Activated CD4-positive, alpha-beta memory T cell treated with anti-CD3 and anti-CD28 coated beads for 36 hours (primary cell): ENCODE data around the gene SLAMF6. TPM values are rescaled to one million over a fixed set of nuclear protein-coding genes. Genes with fewer than 3 reads are reported as not detected.
"Not testable (repeated sequence)": the region's sequence is repeated elsewhere in the genome, so short reads cannot be mapped to it uniquely, and the experiment has no call there.

Experiments
- CTCF ChIA-PET: fragments of 350-600 bp; sonication (Branson Sonifier 250); formaldehyde crosslinking; loops from one replicate; lab custom pipeline; 2021; ENCODE audit warnings: antibody characterized with exemption, inconsistent platforms; lab: Charles Lee
- POLR2A ChIA-PET: fragments of 350-600 bp; sonication (Branson Sonifier 250); formaldehyde crosslinking; loops from one replicate; lab custom pipeline; 2021; ENCODE audit warnings: antibody characterized with exemption; lab: Charles Lee
- DNase-seq: peaks from one replicate; pipeline ENCODE4 v3.0.0-alpha.2; 2020
- H3K27ac Mint-ChIP-seq: one replicate; pipeline ENCODE4 v1.8.0; 2021; ENCODE audit warnings: mixed read lengths
- H3K27me3 Mint-ChIP-seq: one replicate; pipeline ENCODE4 v1.8.0; 2021; ENCODE audit warnings: mixed read lengths
- H3K36me3 Mint-ChIP-seq: one replicate; pipeline ENCODE4 v1.8.0; 2021; ENCODE audit warnings: mixed read lengths
- H3K4me1 Mint-ChIP-seq: one replicate; pipeline ENCODE4 v1.8.0; 2021; ENCODE audit warnings: low read depth, mixed read lengths
- H3K4me3 Mint-ChIP-seq: one replicate; pipeline ENCODE4 v1.8.0; 2021; ENCODE audit warnings: mild to moderate bottlenecking, mixed read lengths
- H3K9me3 Mint-ChIP-seq: one replicate; pipeline ENCODE4 v1.8.0; 2021; ENCODE audit warnings: mixed read lengths
- intact Hi-C: fragments of 100-400 bp; cut with micrococcal nuclease; formaldehyde crosslinking; loops from one replicate; pipeline ENCODE4 v1.15.1; 2023
- total RNA-seq, 2 experiments: library from RNA; stranded (reverse); gene quantifications; one replicate each; pipeline ENCODE4 v1.2.3, GENCODE V29; 2021

SLAMF6 gene
- total RNA-seq, 2 experiments from 2014 or later, result 38.3 to 40.9 TPM

DNA sequence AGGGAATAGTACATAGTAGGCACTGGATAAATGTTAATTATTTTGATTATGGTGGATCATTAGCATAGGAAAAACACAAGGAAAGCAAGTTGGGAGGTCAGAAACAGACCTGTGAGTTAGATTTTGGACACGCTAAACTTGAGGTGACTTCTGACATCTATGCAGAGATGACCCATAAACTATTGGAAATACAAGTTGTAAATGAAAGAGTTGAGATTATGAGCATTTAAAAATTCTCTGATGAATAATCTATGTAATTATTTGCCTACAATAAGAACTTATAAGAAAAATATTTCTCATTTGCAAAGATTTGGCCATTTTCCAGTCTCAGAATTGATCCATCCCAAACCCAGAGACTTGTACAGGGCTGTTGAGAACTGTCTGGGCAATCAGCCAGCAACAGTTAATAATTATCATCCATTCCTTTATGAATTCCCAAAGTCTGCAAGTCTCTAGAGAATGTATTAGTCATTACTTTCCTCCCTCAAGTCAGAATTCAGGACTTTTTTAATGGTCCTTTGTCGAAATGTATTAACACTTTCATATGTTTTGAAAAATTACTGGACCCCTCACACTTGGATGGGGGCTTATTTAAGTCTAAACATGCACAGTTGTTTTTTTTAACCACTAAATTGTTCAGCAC lies 19.4 kb upstream of the SLAMF6 start:
- CTCF ChIA-PET, result interaction anchor here (1.0 to 9.4 kb wide), 7 partner anchors 13 to 1165 kb away, joined by 3 to 134 read pairs (median 5); no protein-coding TSS in a partner anchor
- H3K27me3 Mint-ChIP-seq, result no peaks in the 10 kb centered on the region
- intact Hi-C loops, result no loop called here
- peaks cover 11% of the 10 kb centered on the region for H3K36me3 Mint-ChIP-seq
- no peak overlapping the region for H3K4me3 Mint-ChIP-seq
- peak overlapping the region; percentile 72 for H3K27ac Mint-ChIP-seq
- DNase-seq, result no peak
- H3K4me1 Mint-ChIP-seq, result peaks cover 56% of the 10 kb centered on the region
- POLR2A ChIA-PET, result no interaction called here
- no peaks in the 10 kb centered on the region for H3K9me3 Mint-ChIP-seq

DNA sequence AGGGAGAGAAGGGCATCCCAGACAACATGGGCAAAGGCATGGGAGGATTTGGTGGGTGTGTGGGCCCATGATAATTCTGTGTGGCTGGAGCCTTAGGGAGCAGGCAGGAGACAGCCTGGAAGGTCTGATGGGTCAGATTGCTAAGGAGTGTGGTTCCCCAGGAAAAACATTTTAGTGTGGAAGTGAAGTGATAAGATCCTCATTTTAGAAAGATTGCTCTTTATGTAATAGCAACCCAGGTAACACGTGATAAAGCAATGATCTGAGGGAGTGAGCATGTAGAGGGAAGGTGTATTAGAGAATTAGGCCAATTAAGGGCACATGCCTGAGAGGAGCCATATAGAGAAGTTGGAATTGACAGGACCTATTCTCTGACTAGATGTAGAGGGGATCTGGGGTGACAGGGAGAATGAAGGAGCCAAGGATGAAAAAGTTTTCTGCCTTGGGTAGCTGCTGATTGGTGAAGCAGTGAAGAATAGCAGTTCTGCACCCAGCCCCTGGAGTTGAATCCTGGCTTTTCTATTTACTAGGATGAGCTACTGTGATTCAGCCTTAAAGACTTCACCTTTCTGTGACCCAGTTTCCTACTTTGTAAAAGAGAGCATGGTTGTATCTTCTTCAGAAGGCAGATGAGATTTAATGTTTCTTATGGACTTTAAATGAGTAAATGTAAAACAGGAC lies 18.7 kb upstream of the SLAMF6 start:
- no peak for DNase-seq
- H3K27ac Mint-ChIP-seq, result peak overlapping the region; percentile 72
- H3K27me3 Mint-ChIP-seq, result no peaks in the 10 kb centered on the region
- H3K4me1 Mint-ChIP-seq, result peaks cover 58% of the 10 kb centered on the region
- peaks cover 8% of the 10 kb centered on the region for H3K36me3 Mint-ChIP-seq
- H3K4me3 Mint-ChIP-seq, result no peak overlapping the region
- no peaks in the 10 kb centered on the region for H3K9me3 Mint-ChIP-seq
- ChIA-PET POLR2A (interaction anchor here (2.3 kb wide), 1 partner anchor 19 kb away, joined by 9 read pairs; the partner anchor contains the start of gene SLAMF6), CTCF (interaction anchor here (1.1 to 9.4 kb wide), 6 partner anchors 13 to 77 kb away, joined by 4 to 134 read pairs (median 8); partner anchors contain the start of gene SLAMF6)
- intact Hi-C loops, result loop anchor here (2.0 kb wide), 1 partner anchor 35 kb away; no protein-coding TSS in a partner anchor

DNA sequence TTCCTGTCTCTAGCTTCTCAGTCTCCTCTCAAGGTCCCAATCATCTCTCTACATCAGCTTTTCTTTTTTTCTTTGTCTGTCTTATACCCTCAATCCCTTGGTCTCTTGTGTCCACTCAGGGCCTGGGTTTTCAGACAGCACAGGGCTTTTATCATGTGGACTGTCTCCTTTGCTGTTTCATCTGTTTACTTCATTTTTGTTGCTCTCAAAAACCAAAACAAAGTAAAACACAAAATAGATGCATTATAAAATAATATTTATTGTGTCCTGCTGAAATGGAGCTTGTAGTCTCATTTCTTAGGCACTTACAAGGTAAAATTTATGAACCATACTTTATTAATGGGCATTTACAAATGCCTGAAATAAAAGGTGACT lies 17.8 kb upstream of the SLAMF6 start:
- peaks cover 61% of the 10 kb centered on the region for H3K4me1 Mint-ChIP-seq
- H3K36me3 Mint-ChIP-seq, result peaks cover 13% of the 10 kb centered on the region
- ChIA-PET POLR2A (interaction anchor here (0.7 to 2.3 kb wide), 3 partner anchors 9 to 86 kb away, joined by 3 to 9 read pairs (median 3); partner anchors contain the start of gene SLAMF6), CTCF (interaction anchor here (1.1 to 9.4 kb wide), 8 partner anchors 10 to 111 kb away, joined by 4 to 134 read pairs (median 12); partner anchors contain the start of gene SLAMF6)
- H3K27me3 Mint-ChIP-seq, result no peaks in the 10 kb centered on the region
- DNase-seq, result no peak
- H3K27ac Mint-ChIP-seq, result peak overlapping the region; percentile 95
- peak overlapping the region; percentile 46 for H3K4me3 Mint-ChIP-seq
- H3K9me3 Mint-ChIP-seq, result peaks cover 9% of the 10 kb centered on the region
- intact Hi-C loops, result loop anchor here (1.0 to 2.0 kb wide), 4 partner anchors 21 to 109 kb away; no protein-coding TSS in a partner anchor

DNA sequence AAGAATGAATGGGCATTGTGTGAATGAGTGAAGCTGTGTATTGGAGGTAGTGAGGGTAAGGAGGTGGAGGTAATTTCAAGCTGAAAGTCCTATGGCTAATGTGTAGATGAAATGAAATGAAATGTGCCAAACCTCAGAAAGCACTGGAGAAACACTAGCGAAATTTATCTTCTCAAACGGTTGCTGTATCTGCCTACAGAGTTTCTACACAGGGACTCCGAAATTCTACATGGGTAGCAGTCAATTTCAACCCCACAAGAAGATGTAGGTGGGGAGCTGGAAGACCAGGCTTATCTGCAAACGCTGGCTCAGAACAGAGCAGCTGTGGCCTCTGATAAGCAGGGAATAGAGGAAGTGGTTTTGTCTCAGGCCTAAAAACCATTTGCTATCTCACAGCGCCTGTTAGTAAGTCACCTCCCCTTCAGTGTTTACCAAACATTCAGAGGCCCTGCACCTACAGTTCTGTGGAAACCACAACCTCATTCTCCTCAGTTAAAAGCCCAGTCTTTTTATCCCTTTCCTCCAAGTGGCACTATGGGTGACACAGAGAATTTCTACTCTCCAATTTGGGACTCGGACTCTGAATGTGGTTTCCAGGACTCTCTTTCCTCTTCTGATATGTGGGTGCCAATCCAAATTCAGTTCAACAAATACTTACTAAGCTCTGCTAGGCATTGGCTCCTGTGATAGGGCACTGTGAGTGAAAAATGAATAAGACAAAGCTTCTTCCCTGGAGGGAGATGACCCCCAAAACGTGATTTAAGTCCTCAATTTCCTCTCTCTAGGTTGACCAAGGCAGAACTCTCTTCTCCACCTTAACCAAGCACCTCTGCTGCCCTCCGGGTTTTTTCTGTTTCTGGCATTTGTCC lies 17.2 kb upstream of the SLAMF6 start:
- H3K36me3 Mint-ChIP-seq, result peaks cover 17% of the 10 kb centered on the region
- peak overlapping the region; percentile 95 for H3K27ac Mint-ChIP-seq
- CTCF ChIA-PET, result interaction anchor here (0.8 to 9.4 kb wide), 12 partner anchors 10 to 111 kb away, joined by 3 to 134 read pairs (median 6); partner anchors contain the start of gene SLAMF6
- peak; percentile 71 for DNase-seq
- H3K27me3 Mint-ChIP-seq, result no peaks in the 10 kb centered on the region
- intact Hi-C loops, result loop anchor here (1.0 to 2.0 kb wide), 4 partner anchors 20 to 108 kb away; no protein-coding TSS in a partner anchor
- POLR2A ChIA-PET, result interaction anchor here (0.7 to 2.3 kb wide), 4 partner anchors 10 to 85 kb away, joined by 3 to 9 read pairs (median 3); partner anchors contain the start of gene SLAMF6
- peaks cover 13% of the 10 kb centered on the region for H3K9me3 Mint-ChIP-seq
- H3K4me3 Mint-ChIP-seq, result peak overlapping the region; percentile 46
- peaks cover 59% of the 10 kb centered on the region for H3K4me1 Mint-ChIP-seq

DNA sequence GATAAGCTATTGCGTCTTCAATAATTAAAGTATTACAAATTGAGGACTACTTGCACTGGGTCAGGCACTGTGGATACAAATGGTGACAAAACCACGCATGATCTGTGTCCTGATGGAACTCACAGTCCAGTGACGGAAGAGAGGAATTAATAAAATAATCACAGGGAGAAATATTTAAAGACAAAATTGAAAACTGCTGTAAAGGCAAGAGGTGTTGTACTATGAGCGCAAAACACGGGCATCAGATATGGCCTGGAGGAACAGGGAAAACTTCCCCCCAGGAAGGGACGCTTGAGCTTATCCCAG lies 16.6 kb upstream of the SLAMF6 start:
- Mint-ChIP-seq H3K36me3 (peaks cover 16% of the 10 kb centered on the region), H3K4me1 (peaks cover 53% of the 10 kb centered on the region), H3K27ac (peak overlapping the region; percentile 95), H3K27me3 (no peaks in the 10 kb centered on the region), H3K4me3 (peak overlapping the region; percentile 31), H3K9me3 (peaks cover 18% of the 10 kb centered on the region)
- ChIA-PET CTCF (interaction anchor here (0.8 to 9.4 kb wide), 10 partner anchors 10 to 110 kb away, joined by 3 to 134 read pairs (median 8); partner anchors contain the start of gene SLAMF6), POLR2A (interaction anchor here (1.0 to 2.3 kb wide), 2 partner anchors 17 to 19 kb away, joined by 3 to 9 read pairs; partner anchors contain the start of gene SLAMF6)
- DNase-seq, result no peak
- intact Hi-C loops, result no loop called here

DNA sequence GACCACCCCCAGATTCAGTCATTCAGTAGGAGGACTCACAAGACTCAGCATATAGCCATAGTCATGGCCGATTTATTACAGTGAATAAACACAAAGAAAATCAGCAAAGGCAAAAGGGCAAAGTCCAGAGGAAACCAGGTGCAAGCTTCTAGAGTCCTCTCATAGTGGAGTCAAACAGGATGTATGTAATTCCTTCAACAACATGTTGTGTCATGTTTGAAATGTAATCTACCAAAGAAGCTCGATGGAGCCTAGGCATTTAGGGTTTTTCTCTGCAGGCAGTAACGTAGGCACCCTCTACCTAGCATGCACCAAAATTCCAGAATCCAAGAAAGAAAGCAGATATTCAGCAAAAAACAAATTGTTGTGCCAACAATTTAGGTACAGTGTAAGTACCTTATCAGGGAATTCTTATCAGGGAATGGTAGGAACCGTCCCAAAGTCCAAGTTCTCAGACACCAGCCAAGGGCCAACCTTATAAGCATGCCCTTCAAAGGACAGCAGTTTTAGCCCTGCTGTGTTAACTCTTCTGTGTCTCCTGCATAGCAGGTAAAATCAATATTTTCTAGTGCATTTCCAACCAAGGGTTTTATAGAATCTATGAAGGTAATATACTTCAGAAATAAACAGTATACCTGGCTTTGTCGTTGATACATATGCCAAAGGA lies 16.1 kb upstream of the SLAMF6 start:
- H3K9me3 Mint-ChIP-seq, result peaks cover 22% of the 10 kb centered on the region
- intact Hi-C loops, result no loop called here
- ChIA-PET POLR2A (no interaction called here), CTCF (interaction anchor here (0.8 to 9.4 kb wide), 10 partner anchors 9 to 110 kb away, joined by 3 to 134 read pairs (median 8); partner anchors contain the start of gene SLAMF6)
- H3K36me3 Mint-ChIP-seq, result peaks cover 16% of the 10 kb centered on the region
- H3K27ac Mint-ChIP-seq, result peak overlapping the region; percentile 30
- no peak for DNase-seq
- peaks cover 48% of the 10 kb centered on the region for H3K4me1 Mint-ChIP-seq
- no peak overlapping the region for H3K4me3 Mint-ChIP-seq
- H3K27me3 Mint-ChIP-seq, result no peaks in the 10 kb centered on the region

DNA sequence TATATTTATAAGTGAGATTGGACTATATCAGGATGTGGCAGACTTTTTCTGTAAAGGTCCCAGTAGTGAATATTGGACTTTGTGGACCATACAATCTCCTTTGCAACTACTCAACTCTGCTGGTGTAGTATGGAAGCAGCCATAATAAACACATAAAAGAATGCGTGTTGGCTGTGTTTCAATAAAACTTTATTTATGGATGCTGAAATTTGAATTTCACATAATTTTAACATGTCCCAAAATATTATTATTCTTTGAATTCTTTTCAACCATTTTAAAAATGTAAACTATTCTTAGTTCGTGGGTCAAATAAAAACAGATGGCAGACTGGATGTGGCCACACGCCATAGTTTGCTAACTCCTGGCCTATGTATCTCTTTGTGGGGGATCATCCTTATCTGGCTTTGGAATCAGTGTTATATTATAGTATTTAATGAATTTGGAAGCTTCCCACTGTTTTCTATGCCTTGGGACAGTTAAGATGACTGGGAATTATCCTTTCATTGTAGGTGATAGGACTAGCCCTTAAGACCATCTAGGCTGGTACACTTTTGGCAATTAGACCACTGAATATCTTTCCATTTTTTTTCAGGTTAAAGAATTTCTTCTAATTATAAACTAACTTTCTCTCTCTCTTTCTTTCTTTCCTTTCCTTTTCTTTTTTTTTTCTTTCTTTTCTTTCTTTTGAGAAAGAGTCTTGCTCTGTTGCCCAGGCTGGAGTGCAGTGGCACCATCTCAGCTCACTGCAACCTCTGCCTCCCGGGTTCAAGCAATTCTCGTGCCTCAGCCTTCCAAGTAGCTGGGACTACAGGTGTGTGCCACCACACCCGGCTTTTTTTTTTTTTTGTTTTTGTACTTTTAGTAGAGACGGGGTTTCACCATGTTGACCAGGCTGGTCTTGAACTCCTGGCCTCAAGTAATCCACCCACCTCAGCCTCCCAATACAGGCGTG lies 14.9 kb upstream of the SLAMF6 start:
- Mint-ChIP-seq H3K9me3 (peaks cover 28% of the 10 kb centered on the region), H3K4me1 (peaks cover 46% of the 10 kb centered on the region), H3K36me3 (peaks cover 14% of the 10 kb centered on the region), H3K27me3 (no peaks in the 10 kb centered on the region), H3K4me3 (no peak overlapping the region), H3K27ac (no peak overlapping the region)
- CTCF ChIA-PET, result no interaction called here
- DNase-seq, result no peak
- intact Hi-C loops, result no loop called here
- POLR2A ChIA-PET, result no interaction called here

DNA sequence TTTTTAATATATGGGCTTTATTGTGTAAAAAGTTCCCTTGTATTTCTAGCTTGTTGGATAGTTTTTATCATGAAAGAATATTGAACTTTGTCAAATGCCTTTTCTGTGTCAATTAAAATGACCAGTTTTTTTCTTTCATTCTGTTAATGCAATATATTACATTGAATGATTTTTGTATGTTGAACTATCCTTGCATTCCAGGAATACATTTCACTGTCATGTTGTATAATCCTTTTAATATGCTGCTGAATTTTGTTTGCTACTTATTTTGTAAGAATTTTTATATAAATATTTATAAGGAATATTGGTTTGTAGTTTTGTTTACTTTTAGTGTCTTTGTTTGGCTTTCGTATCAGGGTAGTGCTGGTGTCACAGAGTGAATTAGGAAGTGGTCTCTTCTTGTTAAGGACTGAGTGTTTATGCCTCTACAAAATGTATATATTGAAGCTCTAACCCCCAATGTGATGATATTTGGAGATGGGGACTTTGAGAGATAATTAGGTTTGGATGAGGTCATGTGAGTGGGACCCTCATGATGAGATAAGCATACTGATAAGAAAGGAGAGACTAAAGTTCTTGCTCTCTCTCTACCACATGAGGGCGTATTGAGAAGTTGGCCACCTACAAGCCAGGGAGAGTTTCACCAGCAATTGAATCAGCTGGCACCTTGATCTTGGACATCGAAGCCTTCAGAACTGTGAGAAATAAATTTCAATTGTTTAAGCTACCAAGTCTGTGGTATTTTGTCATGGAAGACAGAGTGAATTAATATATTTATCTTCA lies 12.0 kb upstream of the SLAMF6 start:
- Mint-ChIP-seq H3K36me3 (peaks cover 14% of the 10 kb centered on the region), H3K27ac (no peak overlapping the region), H3K9me3 (peaks cover 30% of the 10 kb centered on the region), H3K4me1 (peaks cover 22% of the 10 kb centered on the region), H3K27me3 (no peaks in the 10 kb centered on the region), H3K4me3 (no peak overlapping the region)
- CTCF ChIA-PET, result no interaction called here
- DNase-seq, result no peak
- intact Hi-C loops, result no loop called here
- POLR2A ChIA-PET, result no interaction called here

DNA sequence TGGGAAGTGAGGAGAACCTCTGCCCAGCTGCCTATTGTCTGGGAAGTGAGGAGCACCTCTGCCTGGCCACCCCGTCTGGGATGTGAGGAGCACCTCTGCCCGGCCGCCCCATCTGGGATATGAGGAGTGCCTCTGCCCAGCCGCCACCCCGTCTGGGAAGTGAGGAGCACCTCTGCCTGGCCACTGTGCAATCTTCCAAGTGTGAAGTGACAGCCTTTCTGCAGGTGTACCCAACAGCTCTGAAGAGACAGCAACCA lies 9.4 kb upstream of the SLAMF6 start:
- H3K4me3 Mint-ChIP-seq, CTCF ChIA-PET, H3K27me3 Mint-ChIP-seq, intact Hi-C loops, POLR2A ChIA-PET, H3K27ac Mint-ChIP-seq, DNase-seq: not testable (repeated sequence)
- Mint-ChIP-seq H3K36me3 (peaks cover 25% of the 10 kb centered on the region), H3K4me1 (peaks cover 27% of the 10 kb centered on the region), H3K9me3 (peaks cover 43% of the 10 kb centered on the region)
